Heart right ventricle (tissue), 16 donors: ENCODE data around the gene TLE3. TPM values are rescaled to one million over a fixed set of nuclear protein-coding genes. Genes with fewer than 3 reads are reported as not detected.

ENCODE experiments used
- ATAC-seq, 8 donors: fragments of 200-7000 bp; cut with Tn5 transposase; one replicate each; pipeline ENCODE4 v1.9.1; 2020; ENCODE audit warnings: mild to moderate bottlenecking in 8 of 8, moderate library complexity in 8 of 8, moderate number of reproducible peaks in 1 of 8
- DNase-seq, 2 donors: peaks; one replicate each; pipeline ENCODE4 v3.0.0-alpha.2; 2020
- H3K27ac ChIP-seq, 10 donors: fragments of 200-600 bp; sonication (generic) in 2 of 10; one replicate each; pipeline versions ENCODE4 v1.5.0 to v1.8.0; 2020 to 2022; ENCODE audit warnings: mild to moderate bottlenecking in 3 of 10
- H3K27me3 ChIP-seq, 7 donors: fragments of 200-600 bp; one replicate each; pipeline ENCODE4 v1.8.0; 2021 to 2022; ENCODE audit warnings: mild to moderate bottlenecking in 2 of 7
- H3K36me3 ChIP-seq, 9 donors: fragments of 200-600 bp; sonication (generic) in 1 of 9; one replicate each; pipeline versions ENCODE4 v1.5.0 to v1.8.0; 2020 to 2022; ENCODE audit warnings: mild to moderate bottlenecking in 2 of 9
- H3K4me1 ChIP-seq, 9 donors: fragments of 200-600 bp; sonication (generic) in 1 of 9; one replicate each; pipeline versions ENCODE4 v1.5.0 to v1.8.0; 2020 to 2022; ENCODE audit warnings: mild to moderate bottlenecking in 4 of 9
- H3K4me3 ChIP-seq, 10 donors: fragments of 200-600 bp; sonication (generic) in 2 of 10; one replicate each; pipeline versions ENCODE4 v1.5.0 to v1.8.0; 2020 to 2022; ENCODE audit warnings: mild to moderate bottlenecking in 7 of 10, moderate library complexity in 2 of 10
- H3K9me3 ChIP-seq, 11 donors: fragments of 200-600 bp in 10 of 11; sonication (generic) in 2 of 11; one replicate each; pipeline versions ENCODE4 v1.5.0 to v1.8.0; 2013 to 2022; ENCODE audit warnings: mild to moderate bottlenecking in 2 of 11, control low read depth in 1 of 11, moderate library complexity in 1 of 11
- CTCF ChIP-seq, 9 donors: fragments of 200-600 bp; sonication (generic) in 2 of 9; IDR thresholded peaks; one replicate each; pipeline versions ENCODE4 v1.5.0 to v1.8.0; 2021 to 2022; ENCODE audit warnings: antibody characterized with exemption in 9 of 9, mild to moderate bottlenecking in 5 of 9, moderate library complexity in 1 of 9
- WGBS, 2 donors: extraction: QIAGEN DNeasy Blood & Tissue Kit; methylation state at CpG; one replicate each; pipeline ENCODE4 v1.1.7; 2013; ENCODE audit warnings: inconsistent platforms in 1 of 2; 5-methylcytosine and 5-hydroxymethylcytosine counted together
- intact Hi-C, 10 donors: fragments of 100-400 bp; cut with DNase I; formaldehyde crosslinking; loops; one replicate each; pipeline versions ENCODE4 v1.11.1 to v1.14.2; 2022
- polyA plus RNA-seq, 2 donors: library from polyadenylated mRNA; stranded (reverse); fragments of 200-250 nt; gene quantifications; one replicate each; pipeline ENCODE4 v1.2.3, GENCODE V29; 2013
- total RNA-seq, 10 donors: library from RNA; stranded (reverse); fragmentation: NEBNext Ultra II Directional in 3 of 10; extraction: Animal tissue kit (Norgen Biotek cat#: 25700) in 3 of 10; gene quantifications; one replicate each; pipeline versions ENCODE4 v1.2.1 to v1.2.4, GENCODE V29; 2021 to 2023
- donor health status: Arrhythmogenic right ventricular cardiomyopathy.
- donor health status: ischemic (EF 13 %, LVEDD 7.1; RV severe dilation, severe dysfunction).
- donor health status: healthy with polysubstance abuse.
- donor health status: DM: no; HTN: yes; CAD: no.
- donor health status: DM: no; HTN: no; CAD: no.
- donor health status: ischemic (EF 25% LVEDD 6.9; RV normal size, moderate dysfunction).
- donor health status: ischemic (EF 25% LVEDD 5.7; RV mildly dilated, moderate dysfunction).
- donor health status: healthy.
- donor health status: DM: yes; HTN: yes; CAD: no.
- donor health status: Ischemic cardiomyopathy.
- donor health status: ischemic (EF 35%, LVEDD 5.7; RV mildly dilated, moderate dysfunction).
- donor health status: nonischemic (EF 11% LVEDD 7.7; RV severe dilation, severe dysfunction).
- donor health status: DM: yes; HTN: yes; CAD: no.
- donor health status: PGD.
- donor health status: ischemic (EF 29% LVEDD 5.4; RV normal size, mild dysfunction).
- donor health status: nonischemic (EF 23%, LVEDD 6.1; RV moderate dilation, normal function).

The TLE3 gene
- total and polyA plus RNA-seq, 12 donors = 7.5 to 21.7 (median 12.6) TPM

- 16 to 31% methylated on average over 29 of the region's 29 CpGs for WGBS, 2 donors
- peak overlapping the region in 6 of 10 donors; percentile 14 to 41 (median 23) for H3K4me3 ChIP-seq
- peak overlapping the region in 3 of 10 donors; percentile 3 to 18 (median 12) for H3K27ac ChIP-seq
- intact Hi-C loops = no loop called here
- DNase-seq (peak; percentile 70 to 78), ATAC-seq (peak; percentile 57 to 89 (median 84))
- H3K4me1 ChIP-seq = peaks cover 10 to 39% (median 18%) of the 10 kb centered on the region in 9 donors
- H3K27me3 ChIP-seq = no peaks in the 10 kb centered on the region
- H3K36me3 ChIP-seq = peaks cover 0 to 100% (median 29%) of the 10 kb centered on the region in 9 donors
- no peak for TF ChIP-seq CTCF (IDR thresholded peaks at IDR 0.05)
- H3K9me3 ChIP-seq = no peaks in the 10 kb centered on the region
Measured at GRCh38 chr15:70062321-70062956, 35.3 kb downstream of the TLE3 start.

GRCh38 chr15:70061696-70062270 lies 35.9 kb downstream of the TLE3 start:
- 70 to 75% methylated on average over 15 of the region's 15 CpGs for WGBS, 2 donors
- ATAC-seq (peak in 1 of 8 donors; percentile 7), DNase-seq (no peak)
- no peaks in the 10 kb centered on the region for H3K9me3 ChIP-seq
- H3K4me1 ChIP-seq = peaks cover 10 to 39% (median 18%) of the 10 kb centered on the region in 9 donors
- intact Hi-C loops = no loop called here
- H3K4me3 ChIP-seq = peak overlapping the region in 6 of 10 donors; percentile 14 to 41 (median 23)
- H3K27ac ChIP-seq = peak overlapping the region in 1 of 10 donors; percentile 3
- peaks cover 0 to 100% (median 35%) of the 10 kb centered on the region in 9 donors for H3K36me3 ChIP-seq
- H3K27me3 ChIP-seq = no peaks in the 10 kb centered on the region
- no peak for TF ChIP-seq CTCF (IDR thresholded peaks at IDR 0.05)

- H3K27me3 ChIP-seq = no peaks in the 10 kb centered on the region
- ATAC-seq (no peak), DNase-seq (no peak)
- intact Hi-C loops = no loop called here
- peaks cover 10 to 39% (median 18%) of the 10 kb centered on the region in 9 donors for H3K4me1 ChIP-seq
- peaks cover 0 to 100% (median 41%) of the 10 kb centered on the region in 9 donors for H3K36me3 ChIP-seq
- 68 to 85% methylated on average over 8 of the region's 8 CpGs for WGBS, 2 donors
- no peaks in the 10 kb centered on the region for H3K9me3 ChIP-seq
- no peak overlapping the region for H3K27ac ChIP-seq
- no peak for TF ChIP-seq CTCF (IDR thresholded peaks at IDR 0.05)
- no peak overlapping the region for H3K4me3 ChIP-seq
Measured at GRCh38 chr15:70060993-70061305, 36.8 kb downstream of the TLE3 start.

- intact Hi-C loops = no loop called here
- WGBS, 2 donors = 93 to 96% methylated on average over 26 of the region's 26 CpGs
- peaks cover 10 to 39% (median 18%) of the 10 kb centered on the region in 9 donors for H3K4me1 ChIP-seq
- H3K27ac ChIP-seq = no peak overlapping the region
- H3K36me3 ChIP-seq = peaks cover 0 to 100% (median 44%) of the 10 kb centered on the region in 9 donors
- ATAC-seq = no peak
- DNase-seq = no peak
- no peaks in the 10 kb centered on the region for H3K9me3 ChIP-seq
- no peaks in the 10 kb centered on the region for H3K27me3 ChIP-seq
- no peak for TF ChIP-seq CTCF (IDR thresholded peaks at IDR 0.05)
- no peak overlapping the region for H3K4me3 ChIP-seq
Measured at GRCh38 chr15:70060214-70060992, 37.3 kb downstream of the TLE3 start.
